Fibroblast of mammary gland (primary cell): Measurements from ENCODE around the gene RAB40C.

Source experiments
- DNase-seq: peaks from one replicate; pipeline ENCODE4 v3.0.0-alpha.2; 2010; ENCODE audit warnings: low read depth
- H3K4me3 ChIP-seq: 2 replicates; pipeline ENCODE4 v1.5.1; 2011; ENCODE audit warnings: low read depth, mild to moderate bottlenecking, low read length, moderate library complexity; ENCODE audit not compliant: control insufficient read depth
- TF ChIP-seq, protein P1 (sequence below): conservative IDR thresholded peaks from 2 replicates; pipeline ENCODE4 v1.5.1; 2011; ENCODE audit warnings: low read depth, low read length, inconsistent platforms; ENCODE audit not compliant: control insufficient read depth, insufficient read depth

Gene RAB40C

DNA sequence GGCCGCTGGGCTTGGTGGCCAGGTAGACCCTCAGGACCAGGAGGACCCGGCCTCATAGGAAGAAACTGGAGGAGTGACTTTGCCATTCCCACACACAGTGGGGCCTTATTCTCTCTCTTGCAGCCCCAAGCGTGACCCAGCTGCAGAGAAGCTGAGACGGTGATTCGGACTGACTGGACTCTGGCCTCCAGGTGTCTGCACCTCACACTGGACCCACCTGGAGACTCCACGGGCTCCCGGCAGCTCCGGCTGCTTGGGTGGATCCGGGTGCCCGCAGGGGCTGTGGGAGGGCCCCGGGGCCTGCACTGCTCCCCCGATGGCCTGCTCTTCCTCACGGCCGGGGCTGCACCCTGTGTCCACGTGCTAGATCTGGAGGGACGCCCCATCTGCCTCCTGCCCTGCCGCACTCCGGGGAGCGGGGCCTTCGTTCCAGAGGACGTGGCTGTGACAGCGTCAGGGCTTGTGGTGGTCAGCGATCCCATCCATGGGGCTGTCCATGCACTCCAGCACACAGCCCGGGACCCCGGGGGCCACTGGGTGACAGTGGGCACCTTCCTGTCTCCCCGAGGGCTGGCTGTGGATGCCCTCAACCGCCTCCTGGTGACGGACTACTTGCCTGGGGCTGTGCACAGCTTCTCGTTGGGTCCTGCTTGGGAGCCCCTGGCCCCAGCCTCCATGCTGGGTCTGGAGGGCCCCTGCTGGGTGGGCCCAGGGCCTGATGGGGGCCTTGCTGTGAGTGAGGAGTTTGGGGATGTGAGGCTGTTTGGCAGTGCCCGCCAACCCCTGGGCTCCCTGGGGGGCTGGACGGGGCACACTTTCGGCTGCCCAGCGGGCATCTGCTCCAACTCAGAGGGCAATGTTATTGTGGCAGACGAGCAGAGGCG, 22.3 kb upstream of the RAB40C start:
- DNase-seq: no peak
- no peak overlapping the region for H3K4me3 ChIP-seq
- TF ChIP-seq, protein P1, sequence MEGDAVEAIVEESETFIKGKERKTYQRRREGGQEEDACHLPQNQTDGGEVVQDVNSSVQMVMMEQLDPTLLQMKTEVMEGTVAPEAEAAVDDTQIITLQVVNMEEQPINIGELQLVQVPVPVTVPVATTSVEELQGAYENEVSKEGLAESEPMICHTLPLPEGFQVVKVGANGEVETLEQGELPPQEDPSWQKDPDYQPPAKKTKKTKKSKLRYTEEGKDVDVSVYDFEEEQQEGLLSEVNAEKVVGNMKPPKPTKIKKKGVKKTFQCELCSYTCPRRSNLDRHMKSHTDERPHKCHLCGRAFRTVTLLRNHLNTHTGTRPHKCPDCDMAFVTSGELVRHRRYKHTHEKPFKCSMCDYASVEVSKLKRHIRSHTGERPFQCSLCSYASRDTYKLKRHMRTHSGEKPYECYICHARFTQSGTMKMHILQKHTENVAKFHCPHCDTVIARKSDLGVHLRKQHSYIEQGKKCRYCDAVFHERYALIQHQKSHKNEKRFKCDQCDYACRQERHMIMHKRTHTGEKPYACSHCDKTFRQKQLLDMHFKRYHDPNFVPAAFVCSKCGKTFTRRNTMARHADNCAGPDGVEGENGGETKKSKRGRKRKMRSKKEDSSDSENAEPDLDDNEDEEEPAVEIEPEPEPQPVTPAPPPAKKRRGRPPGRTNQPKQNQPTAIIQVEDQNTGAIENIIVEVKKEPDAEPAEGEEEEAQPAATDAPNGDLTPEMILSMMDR: no peak

DNA sequence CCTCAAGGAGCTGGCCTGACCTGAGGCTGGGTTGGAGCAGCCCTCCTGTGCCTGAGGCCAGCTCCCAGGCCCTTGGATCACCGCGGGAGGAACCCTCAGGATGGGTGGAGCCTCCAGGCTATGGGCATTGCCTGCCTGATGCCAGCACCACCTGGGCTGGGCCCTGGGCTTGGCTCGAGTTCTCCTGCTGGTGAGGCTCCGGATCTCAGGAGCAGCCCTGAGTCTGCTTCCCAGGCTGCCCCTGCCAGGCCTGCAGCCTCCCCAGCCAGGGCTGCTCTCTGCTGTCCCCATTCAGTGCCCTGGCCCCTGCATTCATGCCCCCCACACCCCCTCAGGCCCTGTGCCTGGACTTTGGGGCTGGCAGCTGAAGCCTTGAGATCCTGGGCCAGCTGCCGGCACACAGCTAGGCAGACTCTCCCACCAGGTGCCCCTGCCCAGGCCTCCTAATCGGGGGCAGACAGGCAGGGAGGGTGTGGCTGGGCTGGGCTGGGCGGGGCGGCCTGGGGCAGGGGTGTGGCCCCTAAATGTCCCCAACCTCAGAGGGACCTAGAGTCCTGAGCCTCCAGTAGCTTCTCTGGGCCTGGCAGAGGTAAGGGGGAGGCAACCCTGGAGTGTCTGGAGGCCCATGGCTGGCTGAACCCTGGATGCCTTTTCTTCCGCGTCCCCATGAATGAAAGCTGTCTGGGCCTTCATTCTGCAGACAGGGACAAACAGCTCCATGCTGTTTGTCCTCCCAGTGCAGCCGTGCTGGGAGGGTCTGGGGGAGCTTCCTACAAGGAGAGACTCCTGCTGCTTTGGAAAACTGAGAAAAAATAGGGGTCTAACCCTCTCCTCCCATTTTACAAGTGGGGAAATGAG, 21.2 kb upstream of the RAB40C start:
- TF ChIP-seq, protein P1: no peak
- peak overlapping the region; percentile 49 for H3K4me3 ChIP-seq

DNA sequence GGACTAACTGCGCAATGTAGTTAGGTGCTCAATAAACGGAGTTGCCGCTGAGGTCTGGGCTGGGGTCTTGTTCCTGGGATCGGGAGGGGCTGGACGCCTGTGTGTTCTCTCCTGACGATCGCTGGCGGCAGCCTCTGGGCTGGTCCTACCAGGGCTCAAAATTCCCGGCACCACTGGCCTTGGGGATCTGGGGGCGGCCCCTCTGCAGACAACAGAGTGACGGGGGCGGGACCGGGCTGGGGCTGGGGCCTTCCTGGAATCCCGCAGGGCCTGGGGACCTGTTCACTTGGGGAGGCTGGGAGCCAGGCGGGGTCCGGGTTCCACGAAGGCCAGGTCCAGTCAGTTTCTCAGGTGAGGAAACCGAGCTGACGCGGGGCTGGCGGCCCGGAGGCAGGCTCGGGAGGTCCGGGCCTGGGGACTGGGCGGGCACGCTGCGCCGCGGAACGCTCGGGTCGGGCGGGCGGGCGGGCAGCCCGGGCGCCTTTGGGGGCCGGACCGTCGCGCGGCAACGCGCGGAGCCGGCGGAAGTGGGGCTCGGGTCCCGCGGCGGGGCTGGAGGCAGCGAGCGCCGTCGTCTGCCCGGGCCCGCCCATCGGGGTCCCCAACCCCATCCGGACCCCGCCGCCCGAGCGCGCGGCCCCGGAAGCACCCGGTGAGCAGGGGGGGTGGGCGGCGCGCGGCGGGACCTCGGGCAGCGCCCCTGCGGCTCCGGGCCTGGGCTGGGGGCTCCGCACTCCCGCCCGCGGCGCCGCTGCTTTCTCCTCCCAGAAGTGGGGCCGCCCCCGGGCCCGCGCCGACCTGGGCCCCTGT, 20.2 kb upstream of the RAB40C start, which contains the start of gene PIGQ:
TSS of gene PIGQ (plus strand) at position 524 of the 810 bp plus-strand sequence. CDS start 4,107 bp downstream, outside the sequence.
- H3K4me3 ChIP-seq: peak within 1 kb of the TSS; percentile 71
- TF ChIP-seq, protein P1: no peak
- DNase-seq: peak; percentile 44

More for the DNA sequence above, 21.2 kb upstream of the RAB40C start:
- no peak for DNase-seq

DNA sequence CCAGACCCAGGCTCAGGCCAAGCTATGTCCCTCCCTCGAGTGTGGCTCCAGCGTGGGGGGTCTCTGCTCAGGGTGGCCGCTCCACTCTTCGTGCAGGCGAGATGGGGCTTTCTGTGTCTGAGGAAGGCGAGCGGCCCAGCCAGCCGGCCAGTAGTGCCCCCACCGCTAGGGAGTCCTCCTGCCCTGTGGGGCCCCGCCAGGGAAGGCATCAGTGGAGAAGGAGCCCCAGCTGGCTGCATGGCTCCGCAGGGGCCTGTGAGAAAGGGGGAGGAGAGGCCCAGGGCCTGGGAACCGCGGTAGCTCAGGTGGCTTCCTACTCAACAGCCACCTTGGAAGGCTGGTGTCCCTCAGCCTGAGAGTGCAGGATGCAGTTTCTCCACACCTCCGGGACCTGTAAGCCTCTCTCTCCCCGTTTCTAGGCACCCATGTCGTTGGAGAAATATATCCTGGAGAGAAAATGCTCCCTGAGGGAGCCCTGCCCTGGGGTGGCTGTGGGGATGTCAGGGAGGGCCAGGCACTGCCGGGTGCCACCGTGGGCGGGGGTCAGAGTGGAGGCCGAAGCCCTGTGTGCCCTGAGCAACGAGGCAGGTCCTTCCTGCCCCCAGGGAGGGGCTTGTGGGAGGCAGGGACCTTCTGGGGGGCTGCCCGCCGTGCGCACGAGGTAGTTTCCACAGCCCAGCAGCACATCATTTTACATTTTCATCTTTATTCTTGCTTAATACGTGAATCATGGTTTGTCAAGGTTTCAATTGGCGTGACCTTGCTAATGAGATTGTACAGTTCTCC, 16.8 kb upstream of the RAB40C start:
- TF ChIP-seq, protein P1: no peak
- no peak overlapping the region for H3K4me3 ChIP-seq
- no peak for DNase-seq

DNA sequence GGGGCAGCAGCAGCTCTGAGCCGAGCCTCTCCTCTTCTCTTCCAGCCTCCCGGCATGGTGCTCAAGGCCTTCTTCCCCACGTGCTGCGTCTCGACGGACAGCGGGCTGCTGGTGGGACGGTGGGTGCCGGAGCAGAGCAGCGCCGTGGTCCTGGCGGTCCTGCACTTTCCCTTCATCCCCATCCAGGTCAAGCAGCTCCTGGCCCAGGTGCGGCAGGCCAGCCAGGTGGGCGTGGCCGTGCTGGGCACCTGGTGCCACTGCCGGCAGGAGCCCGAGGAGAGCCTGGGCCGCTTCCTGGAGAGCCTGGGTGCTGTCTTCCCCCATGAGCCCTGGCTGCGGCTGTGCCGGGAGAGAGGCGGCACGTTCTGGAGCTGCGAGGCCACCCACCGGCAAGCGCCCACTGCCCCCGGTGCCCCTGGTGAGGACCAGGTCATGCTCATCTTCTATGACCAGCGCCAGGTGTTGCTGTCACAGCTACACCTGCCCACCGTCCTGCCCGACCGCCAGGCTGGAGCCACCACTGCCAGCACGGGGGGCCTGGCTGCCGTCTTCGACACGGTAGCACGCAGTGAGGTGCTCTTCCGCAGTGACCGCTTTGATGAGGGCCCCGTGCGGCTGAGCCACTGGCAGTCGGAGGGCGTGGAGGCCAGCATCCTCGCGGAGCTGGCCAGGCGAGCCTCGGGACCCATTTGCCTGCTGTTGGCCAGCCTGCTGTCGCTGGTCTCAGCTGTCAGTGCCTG, 15.7 kb upstream of the RAB40C start:
- DNase-seq: no peak
- TF ChIP-seq, protein P1: no peak
- no peak overlapping the region for H3K4me3 ChIP-seq
